Loucy (cell line): ENCODE results near the gene ARPC4.

Experiments used
- EZH2phosphoT487 ChIP-seq: fragments of 200-600 bp; IDR thresholded peaks from 2 replicates; pipeline ENCODE4 v1.6.1; 2018; ENCODE audit warnings: antibody characterized with exemption, mild to moderate bottlenecking, moderate library complexity, borderline replicate concordance
- TF ChIP-seq, protein P1 (sequence below): fragments of 200-600 bp; sonication (generic); conservative IDR thresholded peaks from 2 replicates; pipeline ENCODE4 v1.5.1; 2014; ENCODE audit warnings: mild to moderate bottlenecking, antibody characterized with exemption, low read length

DNA sequence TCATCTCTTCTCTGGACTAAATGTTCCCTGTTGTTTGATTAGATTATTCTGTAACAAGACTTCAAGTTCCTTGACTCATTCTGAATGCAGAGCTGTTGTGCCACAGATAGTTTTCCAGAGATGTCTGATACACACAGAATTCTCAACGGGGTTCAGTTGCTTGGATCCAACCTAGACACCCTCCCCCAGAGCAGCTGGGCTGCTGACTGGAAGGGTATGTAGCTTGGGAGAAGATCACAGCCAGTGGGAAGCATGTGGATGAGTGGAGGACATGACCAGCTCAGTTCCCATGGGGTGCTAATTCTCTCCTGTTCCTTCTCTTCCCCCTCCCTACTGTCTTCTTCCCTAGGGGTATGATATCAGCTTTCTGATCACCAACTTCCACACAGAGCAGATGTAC lies 10.6 kb downstream of the ARPC4 start:
- TF ChIP-seq, protein P1, sequence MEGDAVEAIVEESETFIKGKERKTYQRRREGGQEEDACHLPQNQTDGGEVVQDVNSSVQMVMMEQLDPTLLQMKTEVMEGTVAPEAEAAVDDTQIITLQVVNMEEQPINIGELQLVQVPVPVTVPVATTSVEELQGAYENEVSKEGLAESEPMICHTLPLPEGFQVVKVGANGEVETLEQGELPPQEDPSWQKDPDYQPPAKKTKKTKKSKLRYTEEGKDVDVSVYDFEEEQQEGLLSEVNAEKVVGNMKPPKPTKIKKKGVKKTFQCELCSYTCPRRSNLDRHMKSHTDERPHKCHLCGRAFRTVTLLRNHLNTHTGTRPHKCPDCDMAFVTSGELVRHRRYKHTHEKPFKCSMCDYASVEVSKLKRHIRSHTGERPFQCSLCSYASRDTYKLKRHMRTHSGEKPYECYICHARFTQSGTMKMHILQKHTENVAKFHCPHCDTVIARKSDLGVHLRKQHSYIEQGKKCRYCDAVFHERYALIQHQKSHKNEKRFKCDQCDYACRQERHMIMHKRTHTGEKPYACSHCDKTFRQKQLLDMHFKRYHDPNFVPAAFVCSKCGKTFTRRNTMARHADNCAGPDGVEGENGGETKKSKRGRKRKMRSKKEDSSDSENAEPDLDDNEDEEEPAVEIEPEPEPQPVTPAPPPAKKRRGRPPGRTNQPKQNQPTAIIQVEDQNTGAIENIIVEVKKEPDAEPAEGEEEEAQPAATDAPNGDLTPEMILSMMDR: no peak
- no peak for TF ChIP-seq EZH2phosphoT487
